ENCODE results near the gene LY86. TPM values are rescaled to one million over a fixed set of nuclear protein-coding genes. Genes with fewer than 3 reads are reported as not detected.

LY86 gene
- total and polyA plus RNA-seq, 2 donors (not counting 3 experiments of a cell fraction or from before 2014, with no cell fraction given) = not detected

GRCh38 chr6:6694368-6694780 lies 105.9 kb downstream of the LY86 start:
- Histone ChIP-seq H2AFZ (ENCODE audit: low read depth, low read length) (no peak overlapping the region), H3K36me3 (ENCODE audit: control insufficient read depth in 2 of 2, extremely low read depth in 1 of 2, insufficient read depth in 2 of 2, low read length in 2 of 2) (no peaks in the 10 kb centered on the region), H3K9me1 (replicated peaks; ENCODE audit: control insufficient read depth, extremely low read depth, insufficient read depth, low read length) (no peaks in the 10 kb centered on the region), H3K4me3 (replicated peaks in 1 of 3; ENCODE audit: insufficient read depth in 1 of 3, low read depth in 1 of 3, low read length in 3 of 3) (no peak overlapping the region), H3K9me3 (replicated peaks; ENCODE audit: control insufficient read depth, insufficient read depth, low read length) (no peaks in the 10 kb centered on the region), H4K20me1 (replicated peaks; ENCODE audit: control insufficient read depth, extremely low read depth, insufficient read depth, low read length) (no peaks in the 10 kb centered on the region), H3K27me3 (ENCODE audit: control insufficient read depth in 2 of 2, insufficient read depth in 2 of 2, low read length in 2 of 2) (no peaks in the 10 kb centered on the region), H3K4me1 (ENCODE audit: control insufficient read depth, extremely low read depth, insufficient read depth, low read length) (peaks cover 27% of the 10 kb centered on the region), H3K9ac (replicated peaks; ENCODE audit: extremely low read depth, insufficient read depth, low read length) (no peak overlapping the region), H3K4me2 (ENCODE audit: insufficient read depth, low read length) (no peak overlapping the region), H3K27ac (ENCODE audit: insufficient read depth, low read depth, low read length) (no peak overlapping the region), H3K79me2 (ENCODE audit: control insufficient read depth, insufficient read depth, low read length) (no peaks in the 10 kb centered on the region)
- intact Hi-C loops (cut with micrococcal nuclease) (no loop called here), dilution Hi-C loops (cut with MboI; ENCODE audit: extremely low pct_ligation_motif_present, low sequenced_read_pairs) (no loop called here)
- TF ChIP-seq FOS (IDR thresholded peaks at IDR 0.05; ENCODE audit: borderline replicate concordance, insufficient read depth, low read length) (no peak), GATA2 (IDR thresholded peaks at IDR 0.05; ENCODE audit: insufficient read depth, insufficient read length, low read depth, low read length) (no peak), POLR2A (IDR thresholded peaks at IDR 0.05; ENCODE audit: low read depth, low read length) (no peak), EZH2 (IDR thresholded peaks at IDR 0.05; ENCODE audit: borderline replicate concordance, low read depth, low read length, severe bottlenecking) (no peak), POLR2AphosphoS5 (IDR thresholded peaks at IDR 0.05; ENCODE audit: insufficient read depth, low read depth, low read length) (no peak), CTCF (IDR thresholded peaks at IDR 0.05; ENCODE audit: extremely low read depth in 1 of 2, insufficient read depth in 1 of 2, low read depth in 1 of 2, low read length in 2 of 2) (no peak), JUN (IDR thresholded peaks at IDR 0.05; ENCODE audit: borderline replicate concordance, insufficient read depth, insufficient read length, low read depth) (no peak), MAX (IDR thresholded peaks at IDR 0.05; ENCODE audit: insufficient read depth, insufficient read length) (no peak), MYC (IDR thresholded peaks at IDR 0.05; ENCODE audit: low read depth, low read length) (no peak)
- ChIA-PET POLR2A (no interaction called here), CTCF (interaction anchor here (1.3 to 1.9 kb wide), 2 partner anchors 11 to 18 kb away, joined by 3 to 8 read pairs; no protein-coding TSS in a partner anchor)
- BruUV-seq (replicated peaks) = no TSS peak
- DNase-seq (ENCODE audit: low read depth, low spot score) = no peak
- FAIRE-seq = no peak
